HL-60 (cell line): ENCODE measurements around the gene BRSK1.
A peak's percentile ranks its signal among the peaks of the same experiment; 100 is the strongest.

Experiments used
- DNase-seq, 2 experiments: peaks; one replicate each; pipeline ENCODE4 v3.0.0-alpha.2; 2010 to 2020; ENCODE audit warnings: low read depth in 1 of 2, low spot score in 1 of 2
- H3K27ac ChIP-seq: fragments of 250-450 bp; sonication (Bioruptor Pico); replicated peaks from 2 replicates; pipeline ENCODE4 v1.5.1; 2020; ENCODE audit warnings: mild to moderate bottlenecking, moderate library complexity
- H3K27me3 ChIP-seq: fragments of 250-450 bp; sonication (Bioruptor Pico); 2 replicates; pipeline ENCODE4 v1.5.1; 2021; ENCODE audit warnings: mild to moderate bottlenecking, moderate library complexity; ENCODE audit not compliant: insufficient read depth, poor library complexity, severe bottlenecking
- H3K4me3 ChIP-seq: replicated peaks from 2 replicates; pipeline ENCODE4 v1.5.1; 2011; ENCODE audit warnings: mild to moderate bottlenecking, control low read depth, low read length; ENCODE audit not compliant: insufficient read depth
- GABPA ChIP-seq: IDR thresholded peaks from 2 replicates; pipeline ENCODE4 v1.6.1; 2012; ENCODE audit warnings: low read depth
- POLR2AphosphoS5 ChIP-seq: IDR thresholded peaks from 2 replicates; pipeline ENCODE4 v1.6.1; 2012; ENCODE audit warnings: low read depth
- REST ChIP-seq: IDR thresholded peaks from 2 replicates; pipeline ENCODE4 v1.6.1; 2012; ENCODE audit warnings: low read depth; ENCODE audit not compliant: insufficient replicate concordance
- SPI1 ChIP-seq: IDR thresholded peaks from 2 replicates; pipeline ENCODE4 v1.6.1; 2012; ENCODE audit warnings: low read depth, mild to moderate bottlenecking, borderline replicate concordance
- TF ChIP-seq, protein P1 (sequence below): IDR thresholded peaks from one replicate; pipeline ENCODE4 v1.5.1; 2011; ENCODE audit warnings: low read length, control low read depth, inconsistent platforms; ENCODE audit not compliant: insufficient read depth

The BRSK1 gene

GRCh38 chr19:55339105-55339888 lies 55.5 kb downstream of the BRSK1 start, which contains the start of gene KMT5C:
Gene KMT5C (plus strand): TSS chr19:55339876. CDS start chr19:55341937, 2,061 bp downstream.
- peak within 1 kb of the TSS; percentile 92 for H3K27ac ChIP-seq
- DNase-seq: peak; percentile 100
- peak within 1 kb of the TSS; percentile 53 for H3K4me3 ChIP-seq
- H3K27me3 ChIP-seq: no peaks in the 10 kb centered on the region
- TF ChIP-seq GABPA (no peak), POLR2AphosphoS5 (no peak; the same call in 1 of the 2 replicates)

GRCh38 chr19:55339889-55340783 lies 56.3 kb downstream of the BRSK1 start:
- Histone ChIP-seq H3K4me3 (peak overlapping the region; percentile 53), H3K27me3 (no peaks in the 10 kb centered on the region), H3K27ac (peak overlapping the region; percentile 67)
- no peak for DNase-seq
- peak; percentile 71; the same call in 1 of the 2 replicates for TF ChIP-seq POLR2AphosphoS5
- TF ChIP-seq GABPA: no peak

DNA sequence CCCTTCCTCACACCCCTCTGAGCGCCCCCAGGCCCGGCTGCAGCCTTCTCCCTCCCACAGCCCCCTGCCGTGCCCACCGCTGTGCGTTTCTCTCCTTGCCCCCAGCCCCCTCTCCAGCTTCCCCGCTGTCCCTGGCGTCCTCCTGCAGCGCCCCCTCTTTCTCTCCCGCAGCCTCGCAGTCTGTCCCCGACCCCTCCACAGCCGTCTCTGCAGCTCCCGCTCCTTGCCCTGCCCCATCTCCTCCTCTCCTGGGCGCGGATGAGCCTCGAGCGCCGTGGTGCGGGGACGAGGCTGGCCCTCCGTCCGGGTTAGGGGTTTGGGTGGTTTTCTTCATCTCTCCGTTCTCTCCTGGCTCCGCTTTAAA lies 57.0 kb downstream of the BRSK1 start:
- H3K27ac ChIP-seq: no peak overlapping the region
- TF ChIP-seq POLR2AphosphoS5 (no peak), REST (no peak), GABPA (no peak), SPI1 (no peak)
- TF ChIP-seq, protein P1, sequence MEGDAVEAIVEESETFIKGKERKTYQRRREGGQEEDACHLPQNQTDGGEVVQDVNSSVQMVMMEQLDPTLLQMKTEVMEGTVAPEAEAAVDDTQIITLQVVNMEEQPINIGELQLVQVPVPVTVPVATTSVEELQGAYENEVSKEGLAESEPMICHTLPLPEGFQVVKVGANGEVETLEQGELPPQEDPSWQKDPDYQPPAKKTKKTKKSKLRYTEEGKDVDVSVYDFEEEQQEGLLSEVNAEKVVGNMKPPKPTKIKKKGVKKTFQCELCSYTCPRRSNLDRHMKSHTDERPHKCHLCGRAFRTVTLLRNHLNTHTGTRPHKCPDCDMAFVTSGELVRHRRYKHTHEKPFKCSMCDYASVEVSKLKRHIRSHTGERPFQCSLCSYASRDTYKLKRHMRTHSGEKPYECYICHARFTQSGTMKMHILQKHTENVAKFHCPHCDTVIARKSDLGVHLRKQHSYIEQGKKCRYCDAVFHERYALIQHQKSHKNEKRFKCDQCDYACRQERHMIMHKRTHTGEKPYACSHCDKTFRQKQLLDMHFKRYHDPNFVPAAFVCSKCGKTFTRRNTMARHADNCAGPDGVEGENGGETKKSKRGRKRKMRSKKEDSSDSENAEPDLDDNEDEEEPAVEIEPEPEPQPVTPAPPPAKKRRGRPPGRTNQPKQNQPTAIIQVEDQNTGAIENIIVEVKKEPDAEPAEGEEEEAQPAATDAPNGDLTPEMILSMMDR: no peak
- H3K27me3 ChIP-seq: no peaks in the 10 kb centered on the region
- DNase-seq: no peak
- peak overlapping the region; percentile 53 for H3K4me3 ChIP-seq

DNA sequence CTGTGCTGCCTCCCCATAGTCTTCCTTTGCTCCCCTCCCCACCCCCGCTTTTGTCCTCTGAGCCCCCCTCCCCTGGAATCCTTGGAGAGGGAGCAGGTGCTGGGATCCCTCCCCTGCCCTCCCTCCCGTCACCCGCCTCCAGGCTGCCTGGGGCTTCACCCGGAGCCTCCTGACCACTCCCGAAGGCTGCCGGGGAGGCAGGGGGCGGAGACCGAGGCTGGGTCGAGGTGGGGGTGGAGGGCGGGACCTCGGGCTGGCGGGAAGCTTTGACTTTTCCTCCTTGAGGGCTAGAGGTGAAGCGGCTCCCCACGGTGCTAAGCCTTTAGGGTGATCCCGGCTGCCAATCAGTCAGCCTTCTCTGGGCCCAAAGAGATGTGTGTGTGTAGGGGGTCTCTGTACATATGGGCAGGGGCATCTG lies 57.4 kb downstream of the BRSK1 start:
- no peak overlapping the region for H3K4me3 ChIP-seq
- no peaks in the 10 kb centered on the region for H3K27me3 ChIP-seq
- no peak overlapping the region for H3K27ac ChIP-seq
- DNase-seq: no peak
- TF ChIP-seq SPI1 (no peak), POLR2AphosphoS5 (no peak), GABPA (no peak), REST (no peak)
- TF ChIP-seq, protein P1: no peak
